OCI-LY3 (cell line): ENCODE measurements around the gene EPS8.

ENCODE experiments used
- CTCF ChIP-seq: fragments of 200-600, 300-600 bp; sonication (generic); IDR thresholded peaks from 2 replicates; pipeline ENCODE4 v1.5.1; 2014; ENCODE audit warnings: antibody characterized with exemption, low read length, low read depth
- EZH2phosphoT487 ChIP-seq: fragments of 200-600 bp; shearing (Covaris generic); IDR thresholded peaks from 2 replicates; pipeline ENCODE4 v1.6.1; 2018; ENCODE audit warnings: antibody characterized with exemption, mixed run types, low read depth

- TF ChIP-seq CTCF (no peak), EZH2phosphoT487 (no peak)
Measured at GRCh38 chr12:15808652-15809051, 19.5 kb upstream of the EPS8 start.
